ENCODE data around the gene TTPAL.

The TTPAL gene

DNA sequence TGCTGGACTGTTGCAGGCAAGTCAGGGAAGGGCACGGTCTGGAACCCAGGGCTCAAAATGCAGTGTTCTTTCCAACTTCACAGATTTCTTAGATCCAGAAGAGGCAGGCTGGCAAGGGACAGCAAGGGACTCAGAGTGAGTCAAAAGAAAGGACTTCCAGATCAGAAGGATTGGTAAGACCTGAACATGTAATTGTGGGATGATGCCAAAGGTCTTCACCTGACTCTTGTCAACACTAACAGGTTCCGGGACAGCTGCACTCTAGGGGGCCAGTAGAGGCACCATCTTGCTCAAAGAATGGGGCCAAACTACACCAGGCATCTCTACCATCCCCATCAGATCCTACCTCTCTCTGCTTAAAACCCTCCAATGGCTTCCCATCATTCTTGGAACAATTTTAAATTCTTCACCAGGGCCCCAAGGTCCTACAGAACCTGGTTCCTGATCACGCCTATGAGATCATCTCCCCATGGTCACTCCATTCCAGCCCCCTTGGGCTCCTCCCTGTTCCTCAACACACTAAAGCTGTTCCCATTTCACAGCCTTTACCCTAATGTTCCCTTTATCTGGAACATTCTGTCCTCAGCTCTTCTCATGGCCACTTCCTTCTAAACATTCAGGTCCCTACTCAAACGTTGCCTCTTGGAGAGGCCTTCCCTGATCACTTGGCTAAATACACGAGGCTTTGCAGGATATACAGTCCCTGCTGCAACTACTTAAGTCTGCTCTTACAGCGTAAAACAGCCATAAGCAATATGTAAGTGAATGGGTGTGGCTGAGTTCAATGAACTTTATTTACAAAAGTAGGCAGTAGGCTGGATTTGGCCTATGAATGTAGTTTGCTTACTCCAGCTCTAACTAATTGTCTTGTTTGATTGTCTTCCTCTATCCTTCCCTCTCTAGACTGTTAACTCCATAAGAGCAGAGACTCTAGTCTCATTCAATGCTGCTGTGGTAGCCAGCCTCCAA, 29.6 kb upstream of the TTPAL start:
- Histone ChIP-seq H3K9ac (ENCODE audit: low read length) (no peak overlapping the region), H3K36me3 (ENCODE audit: control insufficient read depth, insufficient read depth, low read length) (no peaks in the 10 kb centered on the region), H3K27me3 (ENCODE audit: control insufficient read depth, insufficient read depth, low read length) (no peaks in the 10 kb centered on the region), H3K9me3 (ENCODE audit: control insufficient read depth, insufficient read depth, low read depth, low read length) (no peaks in the 10 kb centered on the region), H3K4me1 (ENCODE audit: control insufficient read depth, insufficient read depth, low read length) (no peaks in the 10 kb centered on the region), H3K4me3 (ENCODE audit: low read depth, low read length) (no peak overlapping the region), H3K27ac (ENCODE audit: low read depth, low read length) (no peak overlapping the region)

- Histone ChIP-seq H3K36me3 (ENCODE audit: control insufficient read depth, insufficient read depth, low read length) (no peaks in the 10 kb centered on the region), H3K27me3 (ENCODE audit: control insufficient read depth, insufficient read depth, low read length) (no peaks in the 10 kb centered on the region), H3K4me1 (ENCODE audit: control insufficient read depth, insufficient read depth, low read length) (no peaks in the 10 kb centered on the region), H3K9me3 (ENCODE audit: control insufficient read depth, insufficient read depth, low read depth, low read length) (no peaks in the 10 kb centered on the region), H3K9ac (ENCODE audit: low read length) (no peak overlapping the region), H3K27ac (ENCODE audit: low read depth, low read length) (no peak overlapping the region), H3K4me3 (ENCODE audit: low read depth, low read length) (no peak overlapping the region)
These were observed 27.8 kb upstream of the TTPAL start for GRCh38 chr20:44447827-44448419.

- Histone ChIP-seq H3K9ac (ENCODE audit: low read length) (no peak overlapping the region), H3K36me3 (ENCODE audit: control insufficient read depth, insufficient read depth, low read length) (no peaks in the 10 kb centered on the region), H3K4me1 (ENCODE audit: control insufficient read depth, insufficient read depth, low read length) (no peaks in the 10 kb centered on the region), H3K27ac (ENCODE audit: low read depth, low read length) (no peak overlapping the region), H3K27me3 (ENCODE audit: control insufficient read depth, insufficient read depth, low read length) (no peaks in the 10 kb centered on the region), H3K9me3 (ENCODE audit: control insufficient read depth, insufficient read depth, low read depth, low read length) (no peaks in the 10 kb centered on the region), H3K4me3 (ENCODE audit: low read depth, low read length) (no peak overlapping the region)
These were observed 26.7 kb upstream of the TTPAL start for GRCh38 chr20:44448753-44449546.

DNA sequence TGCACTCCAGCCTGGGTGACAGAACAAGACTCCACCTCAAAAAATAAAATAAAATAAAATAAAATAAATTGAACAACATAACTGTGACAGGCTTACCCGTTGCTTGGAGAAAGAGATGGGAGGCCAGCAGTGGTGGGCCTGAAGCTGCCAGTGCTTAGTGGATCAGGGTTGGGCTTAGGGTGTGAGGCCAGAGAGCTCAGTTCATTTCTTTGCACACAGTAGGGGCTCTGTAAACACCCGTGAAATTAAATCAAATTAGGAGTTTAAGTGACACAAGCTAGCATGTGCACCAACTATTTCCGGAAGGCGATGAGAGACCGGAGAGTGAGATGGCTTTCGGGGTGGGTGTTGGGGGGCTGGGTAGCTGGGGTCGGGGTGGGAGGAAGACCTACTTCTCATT, 25.8 kb upstream of the TTPAL start:
- no peaks in the 10 kb centered on the region for H3K27me3 ChIP-seq (ENCODE audit: control insufficient read depth, insufficient read depth, low read length)
- no peaks in the 10 kb centered on the region for H3K4me1 ChIP-seq (ENCODE audit: control insufficient read depth, insufficient read depth, low read length)
- H3K9ac ChIP-seq (ENCODE audit: low read length), result no peak overlapping the region
- H3K36me3 ChIP-seq (ENCODE audit: control insufficient read depth, insufficient read depth, low read length), result no peaks in the 10 kb centered on the region
- no peaks in the 10 kb centered on the region for H3K9me3 ChIP-seq (ENCODE audit: control insufficient read depth, insufficient read depth, low read depth, low read length)
- H3K27ac ChIP-seq (ENCODE audit: low read depth, low read length), result no peak overlapping the region
- H3K4me3 ChIP-seq (ENCODE audit: low read depth, low read length), result no peak overlapping the region

DNA sequence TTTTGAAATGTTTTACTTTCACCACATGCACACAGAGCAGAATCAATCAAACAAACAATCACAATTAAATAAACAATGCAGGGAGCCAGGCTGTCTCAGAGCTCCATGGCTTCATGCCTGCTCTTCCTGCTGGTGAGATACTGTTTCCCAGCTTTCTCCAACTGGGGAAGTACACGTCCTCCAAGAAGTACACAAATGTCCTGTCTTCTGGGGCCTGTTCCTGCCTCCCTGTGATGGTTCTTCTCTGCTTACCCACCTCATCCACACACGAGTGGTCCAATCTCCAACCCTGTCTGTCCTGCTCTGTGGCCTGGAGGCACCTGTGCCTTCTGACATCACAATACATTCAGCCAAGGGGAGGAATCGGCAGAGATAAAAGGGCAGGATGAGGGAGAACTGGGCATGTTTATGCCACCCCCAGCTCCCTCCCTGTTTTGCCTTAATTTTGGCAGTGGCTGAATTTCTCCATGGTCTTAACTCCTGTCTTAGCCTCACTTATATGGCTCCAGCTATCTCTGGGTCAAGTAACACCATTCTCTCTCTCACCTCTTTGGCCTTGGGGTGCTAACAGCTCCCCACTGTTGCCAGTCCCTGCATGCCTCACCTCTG, 25.3 kb upstream of the TTPAL start:
- H3K4me1 ChIP-seq (ENCODE audit: control insufficient read depth, insufficient read depth, low read length), result no peaks in the 10 kb centered on the region
- no peaks in the 10 kb centered on the region for H3K27me3 ChIP-seq (ENCODE audit: control insufficient read depth, insufficient read depth, low read length)
- H3K9ac ChIP-seq (ENCODE audit: low read length), result no peak overlapping the region
- H3K9me3 ChIP-seq (ENCODE audit: control insufficient read depth, insufficient read depth, low read depth, low read length), result no peaks in the 10 kb centered on the region
- H3K27ac ChIP-seq (ENCODE audit: low read depth, low read length), result no peak overlapping the region
- no peaks in the 10 kb centered on the region for H3K36me3 ChIP-seq (ENCODE audit: control insufficient read depth, insufficient read depth, low read length)
- H3K4me3 ChIP-seq (ENCODE audit: low read depth, low read length), result no peak overlapping the region

DNA sequence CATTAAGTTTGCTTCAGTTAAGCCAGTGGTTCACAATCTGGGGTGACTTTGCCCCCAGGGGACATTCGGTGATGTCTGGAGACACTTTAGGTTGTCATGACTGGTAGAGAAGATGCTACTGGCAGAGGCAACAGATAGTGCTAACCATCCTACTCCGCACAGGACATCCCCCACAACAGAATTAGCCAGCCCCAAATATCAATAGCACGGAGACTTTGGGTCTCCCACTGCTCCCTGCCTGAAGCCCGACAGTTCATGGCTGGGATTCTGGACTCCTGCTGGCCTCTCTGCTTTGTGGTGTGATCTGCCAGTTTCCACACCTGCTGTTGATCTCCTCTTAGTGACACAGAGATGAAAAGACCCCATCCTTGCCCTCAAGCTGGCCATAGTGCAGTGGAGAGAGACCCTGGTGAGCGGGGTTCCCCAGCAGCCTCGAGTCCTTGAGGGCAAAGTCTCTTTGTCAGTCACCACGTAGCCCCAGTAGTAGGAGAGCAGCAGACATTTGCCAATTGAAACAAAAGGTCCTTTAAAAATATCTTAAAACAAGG, 24.7 kb upstream of the TTPAL start:
- no peak overlapping the region for H3K27ac ChIP-seq (ENCODE audit: low read depth, low read length)
- H3K9me3 ChIP-seq (ENCODE audit: control insufficient read depth, insufficient read depth, low read depth, low read length), result no peaks in the 10 kb centered on the region
- H3K27me3 ChIP-seq (ENCODE audit: control insufficient read depth, insufficient read depth, low read length), result no peaks in the 10 kb centered on the region
- no peak overlapping the region for H3K9ac ChIP-seq (ENCODE audit: low read length)
- H3K4me3 ChIP-seq (ENCODE audit: low read depth, low read length), result no peak overlapping the region
- H3K4me1 ChIP-seq (ENCODE audit: control insufficient read depth, insufficient read depth, low read length), result no peaks in the 10 kb centered on the region
- H3K36me3 ChIP-seq (ENCODE audit: control insufficient read depth, insufficient read depth, low read length), result no peaks in the 10 kb centered on the region

DNA sequence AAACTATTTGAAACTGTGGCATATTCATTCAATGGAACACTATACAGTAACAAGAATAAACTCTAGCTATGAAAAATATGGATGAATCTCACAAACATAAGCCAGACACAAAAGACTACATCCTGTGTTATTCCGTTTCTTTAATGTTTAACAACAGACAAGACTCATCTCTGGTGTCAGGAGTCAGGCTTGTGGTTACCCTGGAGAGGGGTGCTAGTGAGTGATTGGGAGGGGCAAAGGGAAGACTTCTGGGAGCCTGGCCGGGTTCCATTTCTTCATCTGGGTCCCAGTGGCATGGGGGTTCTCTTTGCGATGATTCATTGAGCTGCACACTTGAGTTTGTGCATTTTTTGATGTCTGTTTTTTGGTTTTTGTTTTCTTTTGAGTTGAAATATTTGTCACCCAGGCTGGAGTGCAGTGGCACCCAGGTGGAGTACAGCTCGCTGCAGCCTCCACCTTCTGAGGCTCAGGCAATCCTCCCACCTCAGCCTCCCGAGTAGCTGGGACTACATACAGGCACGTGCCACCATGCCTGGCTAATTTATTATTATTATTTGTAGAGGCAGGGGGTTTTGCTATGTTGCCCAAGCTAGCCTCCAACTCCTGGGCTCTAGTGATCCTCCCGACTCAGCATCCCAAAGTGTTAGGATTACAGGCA, 21.2 kb upstream of the TTPAL start:
- Histone ChIP-seq H3K36me3 (ENCODE audit: control insufficient read depth, insufficient read depth, low read length) (no peaks in the 10 kb centered on the region), H3K4me3 (ENCODE audit: low read depth, low read length) (no peak overlapping the region), H3K4me1 (ENCODE audit: control insufficient read depth, insufficient read depth, low read length) (no peaks in the 10 kb centered on the region), H3K9me3 (ENCODE audit: control insufficient read depth, insufficient read depth, low read depth, low read length) (no peaks in the 10 kb centered on the region), H3K27ac (ENCODE audit: low read depth, low read length) (no peak overlapping the region), H3K9ac (ENCODE audit: low read length) (no peak overlapping the region), H3K27me3 (ENCODE audit: control insufficient read depth, insufficient read depth, low read length) (no peaks in the 10 kb centered on the region)

DNA sequence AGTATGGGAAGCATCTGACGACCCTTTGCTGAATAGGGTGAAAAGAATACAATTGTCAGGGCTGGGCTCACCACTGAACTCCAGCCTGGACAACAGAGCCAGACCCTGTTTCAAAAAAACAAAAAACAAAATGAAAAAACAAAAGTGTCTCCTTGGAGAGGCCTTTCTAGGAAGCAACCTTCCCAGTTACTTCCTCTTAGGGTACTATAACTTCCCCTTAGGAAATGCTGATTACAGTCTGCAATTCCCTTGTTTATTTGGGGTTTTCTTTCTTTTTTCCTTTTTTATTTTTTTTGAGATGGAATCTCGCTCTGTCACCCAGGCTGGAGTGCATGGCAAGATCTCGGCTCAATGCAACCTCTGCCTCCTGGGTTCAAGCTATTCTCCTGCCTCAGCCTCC, 20.5 kb upstream of the TTPAL start:
- Histone ChIP-seq H3K9ac (ENCODE audit: low read length) (no peak overlapping the region), H3K27me3 (ENCODE audit: control insufficient read depth, insufficient read depth, low read length) (no peaks in the 10 kb centered on the region), H3K9me3 (ENCODE audit: control insufficient read depth, insufficient read depth, low read depth, low read length) (no peaks in the 10 kb centered on the region), H3K4me1 (ENCODE audit: control insufficient read depth, insufficient read depth, low read length) (no peaks in the 10 kb centered on the region), H3K27ac (ENCODE audit: low read depth, low read length) (no peak overlapping the region), H3K4me3 (ENCODE audit: low read depth, low read length) (no peak overlapping the region), H3K36me3 (ENCODE audit: control insufficient read depth, insufficient read depth, low read length) (no peaks in the 10 kb centered on the region)

DNA sequence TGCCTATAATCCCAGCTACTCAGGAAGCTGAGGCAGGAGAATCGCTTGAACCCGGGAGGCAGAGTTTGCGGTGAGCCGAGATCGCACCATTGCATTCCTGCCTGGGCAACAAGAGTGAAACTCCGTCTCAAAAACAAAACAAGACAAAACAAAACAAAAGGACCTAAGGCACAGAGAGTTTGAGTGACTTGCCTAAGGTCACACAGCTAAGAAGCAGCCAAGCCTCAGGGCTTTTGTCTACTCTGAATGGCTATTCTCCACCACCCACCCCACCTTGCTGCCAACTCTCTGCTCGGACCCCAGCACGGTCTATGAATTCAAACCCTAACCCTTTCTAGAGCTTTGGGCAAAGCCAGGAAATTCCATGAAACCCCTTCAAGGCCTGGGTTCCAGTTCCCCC, 19.1 kb upstream of the TTPAL start:
- H3K9ac ChIP-seq (ENCODE audit: low read length), result no peak overlapping the region
- H3K27me3 ChIP-seq (ENCODE audit: control insufficient read depth, insufficient read depth, low read length), result no peaks in the 10 kb centered on the region
- H3K36me3 ChIP-seq (ENCODE audit: control insufficient read depth, insufficient read depth, low read length), result no peaks in the 10 kb centered on the region
- H3K9me3 ChIP-seq (ENCODE audit: control insufficient read depth, insufficient read depth, low read depth, low read length), result no peaks in the 10 kb centered on the region
- no peak overlapping the region for H3K27ac ChIP-seq (ENCODE audit: low read depth, low read length)
- H3K4me1 ChIP-seq (ENCODE audit: control insufficient read depth, insufficient read depth, low read length), result peaks cover 7% of the 10 kb centered on the region
- no peak overlapping the region for H3K4me3 ChIP-seq (ENCODE audit: low read depth, low read length)

- Histone ChIP-seq H3K4me3 (ENCODE audit: low read depth, low read length) (no peak overlapping the region), H3K27ac (ENCODE audit: low read depth, low read length) (no peak overlapping the region), H3K9ac (ENCODE audit: low read length) (no peak overlapping the region), H3K36me3 (ENCODE audit: control insufficient read depth, insufficient read depth, low read length) (no peaks in the 10 kb centered on the region), H3K9me3 (ENCODE audit: control insufficient read depth, insufficient read depth, low read depth, low read length) (no peaks in the 10 kb centered on the region), H3K4me1 (ENCODE audit: control insufficient read depth, insufficient read depth, low read length) (peaks cover 11% of the 10 kb centered on the region), H3K27me3 (ENCODE audit: control insufficient read depth, insufficient read depth, low read length) (no peaks in the 10 kb centered on the region)
These were observed 18.7 kb upstream of the TTPAL start for GRCh38 chr20:44457016-44457415.

All from HUES6 (cell line).